K562 (cell line): Measurements from ENCODE around the gene STX1B. TPM values are rescaled to one million over a fixed set of nuclear protein-coding genes. Genes with fewer than 3 reads are reported as not detected.

Source experiments
- ATAC-seq: fragments of 200-7000 bp; cut with Tn5 transposase; 3 replicates; pipeline ENCODE4 v1.9.1; 2020; ENCODE audit warnings: moderate library complexity
- BruUV-seq: library from RNA; stranded (reverse); fragments of 400-500 nt; replicated peaks from 2 replicates; lab custom pipeline; 2021; lab: Mats Ljungman, UMichigan
- CTCF ChIA-PET: fragments of 300-600 bp; formaldehyde crosslinking; extraction: SDS; loops from one replicate; lab custom pipeline; 2021; ENCODE audit warnings: low intra/inter-chr PET ratio; lab: Yijun Ruan, JAX
- POLR2A ChIA-PET: fragments of 300-600, 350-650 bp; sonication (Branson Sonifier 250); formaldehyde crosslinking; extraction: SDS; loops from one replicate; lab custom pipeline; 2021; ENCODE audit warnings: antibody characterized with exemption, inconsistent platforms; lab: Yijun Ruan, JAX
- DNase-seq, 4 experiments: peaks; one replicate each; pipeline versions ENCODE4 v3.0.0 to v3.0.0-alpha.2; 2011 to 2018; ENCODE audit warnings: low spot score in 3 of 4, mixed read lengths in 3 of 4; ENCODE audit errors: extremely low read depth in 1 of 4
- FAIRE-seq: peaks from 2 replicates; lab custom pipeline; 2011; peaks lifted over from hg19 to GRCh38; lab: Jason Lieb, UNC
- H2AFZ ChIP-seq: 2 replicates; pipeline ENCODE4 v1.6.0; 2011; ENCODE audit warnings: low read depth, low read length, control low read depth, inconsistent platforms
- H3K27ac ChIP-seq: fragments of 200-600 bp; 3 replicates; pipeline ENCODE4 v1.8.0; 2011; ENCODE audit warnings: low read depth, mild to moderate bottlenecking, control low read depth, inconsistent platforms, low read length, moderate library complexity, mixed read lengths; ENCODE audit errors: extremely low read depth
- H3K27me3 ChIP-seq, 2 experiments: fragments of 300-600 bp in 1 of 2; 2 replicates in 1 of 2; 3 replicates in 1 of 2; pipeline versions ENCODE4 v1.6.0 to v1.8.0; 2011; ENCODE audit warnings: inconsistent platforms in 2 of 2, low read length in 2 of 2, mild to moderate bottlenecking in 1 of 2, mixed read lengths in 1 of 2, moderate library complexity in 1 of 2; ENCODE audit not compliant: control insufficient read depth in 2 of 2, insufficient read depth in 2 of 2
- H3K36me3 ChIP-seq: fragments of 300-600 bp; 3 replicates; pipeline ENCODE4 v1.8.0; 2011; ENCODE audit warnings: mild to moderate bottlenecking, low read length, inconsistent platforms; ENCODE audit not compliant: control insufficient read depth, insufficient read depth
- H3K4me1 ChIP-seq, 2 experiments: fragments of 200-600 bp in 1 of 2; replicated peaks in 1 of 2; 2 replicates in 1 of 2; 3 replicates in 1 of 2; pipeline versions ENCODE4 v1.5.1 to v1.8.0; 2011; ENCODE audit warnings: inconsistent platforms in 2 of 2, low read length in 2 of 2, mild to moderate bottlenecking in 1 of 2, mixed read lengths in 1 of 2, moderate library complexity in 1 of 2; ENCODE audit not compliant: control insufficient read depth in 2 of 2, insufficient read depth in 2 of 2
- H3K4me2 ChIP-seq: 2 replicates; pipeline ENCODE4 v1.6.1; 2011; ENCODE audit warnings: low read length, control low read depth, inconsistent platforms, mixed read lengths; ENCODE audit not compliant: insufficient read depth
- H3K4me3 ChIP-seq: fragments of 200-600 bp; sonication (generic), shearing (Covaris generic); 2 replicates; pipeline ENCODE4 v1.5.1; 2016; ENCODE audit warnings: control low read depth, inconsistent platforms
- H3K79me2 ChIP-seq: fragments of 200-600 bp; 3 replicates; pipeline ENCODE4 v1.8.0; 2011; ENCODE audit warnings: low read length, inconsistent platforms; ENCODE audit not compliant: control insufficient read depth, insufficient read depth
- H3K9ac ChIP-seq, 2 experiments: 2 replicates each; pipeline versions ENCODE4 v1.6.0 to v1.6.1; 2011; ENCODE audit warnings: low read depth in 2 of 2, low read length in 2 of 2, control low read depth in 1 of 2, inconsistent platforms in 1 of 2, mild to moderate bottlenecking in 1 of 2, mixed read lengths in 1 of 2; ENCODE audit not compliant: insufficient read depth in 1 of 2
- H3K9me1 ChIP-seq: one replicate; pipeline ENCODE4 v1.6.0; 2011; ENCODE audit warnings: inconsistent platforms, mild to moderate bottlenecking, low read length, moderate library complexity; ENCODE audit not compliant: control insufficient read depth, insufficient read depth
- H3K9me3 ChIP-seq: replicated peaks from 2 replicates; pipeline ENCODE4 v1.5.1; 2011; ENCODE audit warnings: low read depth, low read length, inconsistent platforms; ENCODE audit not compliant: control insufficient read depth, insufficient read depth
- H4K20me1 ChIP-seq: replicated peaks from 2 replicates; pipeline ENCODE4 v1.6.1; 2011; ENCODE audit warnings: low read length, inconsistent platforms, mixed read lengths; ENCODE audit not compliant: control insufficient read depth, insufficient read depth
- ERF ChIP-seq: fragments of 450-650 bp; formaldehyde crosslinking; IDR thresholded peaks from 2 replicates; pipeline ENCODE4 v1.4.0; 2020; ENCODE audit warnings: mild to moderate bottlenecking, mixed read lengths
- L3MBTL2 ChIP-seq: fragments of 450-650 bp; IDR thresholded peaks from 2 replicates; pipeline ENCODE4 v1.6.1; 2016; ENCODE audit warnings: mild to moderate bottlenecking, moderate library complexity
- MTA3 ChIP-seq: fragments of 450-650 bp; formaldehyde crosslinking; IDR thresholded peaks from 2 replicates; pipeline ENCODE4 v1.6.1; 2017; ENCODE audit warnings: mild to moderate bottlenecking, borderline replicate concordance
- PHB ChIP-seq: fragments of 250-450 bp; sonication (Bioruptor Pico); IDR thresholded peaks from 2 replicates; pipeline ENCODE4 v1.5.0; 2021
- PHTF2 ChIP-seq: fragments of 250-450 bp; sonication (Bioruptor Pico); IDR thresholded peaks from 2 replicates; pipeline ENCODE4 v1.5.0; 2021; ENCODE audit warnings: mild to moderate bottlenecking
- PTTG1 ChIP-seq: fragments of 450-650 bp; IDR thresholded peaks from 2 replicates; pipeline ENCODE4 v1.6.1; 2016; ENCODE audit warnings: low read depth, mild to moderate bottlenecking, missing genetic modification characterization, missing compliant biosample characterization
- TEAD1 ChIP-seq, 2 experiments: fragments of 450-650 bp in 1 of 2; sonication (generic) in 1 of 2; formaldehyde crosslinking; IDR thresholded peaks; 2 replicates each; pipeline versions ENCODE4 v1.4.0 to v1.8.0; 2020 to 2022; ENCODE audit warnings: mild to moderate bottlenecking in 2 of 2, missing genetic modification reagents in 1 of 2
- WGBS: fragments of 100-300 bp; shearing (Covaris generic); methylation state at CpG from one replicate; pipeline ENCODE4 v1.1.6; 2016; ENCODE audit warnings: low coverage, mixed read lengths; ENCODE audit not compliant: insufficient coverage; ENCODE audit errors: missing lambda C conversion rate; 5-methylcytosine and 5-hydroxymethylcytosine counted together
- in situ Hi-C: fragments of 300-500 bp; cut with MboI; formaldehyde crosslinking; loops from 4 replicates; pipeline ENCODE4 v1.15.0; 2018; ENCODE audit warnings: inconsistent platforms, mixed read lengths
- intact Hi-C: fragments of 100-400 bp; cut with micrococcal nuclease; formaldehyde crosslinking; loops from 2 replicates; pipeline ENCODE4 v1.14.2; 2022
- polyA plus RNA-seq, 8 experiments: library from polyadenylated mRNA; depleted of rRNA in 4 of 8; stranded (reverse) in 5 of 8; unstranded in 3 of 8; fragments of >200 nt; fragmentation: Nextera tagmentation in 2 of 8; fragmentation: Illumina TruSeq in 1 of 8; extraction: Ambion mirVana in 2 of 8; extraction: Trizol in 1 of 8; gene quantifications; 2 replicates each; pipeline versions ENCODE4 v1.2.1 to v1.2.3, GENCODE V29; 2011 to 2014; ENCODE audit warnings: inconsistent platforms in 1 of 8, missing spikeins in 1 of 8
- total RNA-seq, 7 experiments: library from RNA; depleted of rRNA in 6 of 7; stranded (reverse); fragments of >200 nt in 6 of 7; fragmentation: Illumina TruSeq in 2 of 7; extraction: Trizol in 2 of 7; gene quantifications; 2 replicates each; pipeline versions ENCODE4 v1.2.1 to v1.2.3, GENCODE V29; 2011 to 2021; ENCODE audit warnings: low replicate concordance in 1 of 7
- TF ChIP-seq, protein P1 (sequence below): sonication (generic); formaldehyde crosslinking; IDR thresholded peaks from 2 replicates; pipeline ENCODE4 v1.8.0; 2022; ENCODE audit warnings: mild to moderate bottlenecking, missing genetic modification reagents, borderline replicate concordance
- TF ChIP-seq, protein P2 (sequence below), 2 experiments: IDR thresholded peaks; 2 replicates each; pipeline ENCODE4 v1.6.1; 2011; ENCODE audit warnings: borderline replicate concordance in 1 of 2, control low read depth in 1 of 2, low read depth in 1 of 2, low read length in 1 of 2, mild to moderate bottlenecking in 1 of 2, mixed read lengths in 1 of 2, moderate library complexity in 1 of 2; ENCODE audit not compliant: insufficient read depth in 1 of 2, insufficient read length in 1 of 2, poor library complexity in 1 of 2, severe bottlenecking in 1 of 2; ENCODE audit errors: extremely low read depth in 1 of 2
- TF ChIP-seq, protein P3 (sequence below): fragments of 450-650 bp; IDR thresholded peaks from 2 replicates; pipeline ENCODE4 v1.6.1; 2017; ENCODE audit warnings: mild to moderate bottlenecking, moderate library complexity
- TF ChIP-seq, protein P4 (sequence below), 2 experiments: fragments of 450-650 bp in 1 of 2; sonication (generic) in 1 of 2; formaldehyde crosslinking; conservative IDR thresholded peaks; 2 replicates each; pipeline versions ENCODE4 v1.4.0 to v1.8.1; 2020 to 2022; ENCODE audit warnings: mild to moderate bottlenecking in 1 of 2, missing genetic modification reagents in 1 of 2

STX1B gene
- total and polyA plus RNA-seq, 9 of the 15 experiments (the other 6 are each of a cell fraction or from before 2014, with no cell fraction given), result 0.07 to 2.5 (median 0.86) TPM

DNA sequence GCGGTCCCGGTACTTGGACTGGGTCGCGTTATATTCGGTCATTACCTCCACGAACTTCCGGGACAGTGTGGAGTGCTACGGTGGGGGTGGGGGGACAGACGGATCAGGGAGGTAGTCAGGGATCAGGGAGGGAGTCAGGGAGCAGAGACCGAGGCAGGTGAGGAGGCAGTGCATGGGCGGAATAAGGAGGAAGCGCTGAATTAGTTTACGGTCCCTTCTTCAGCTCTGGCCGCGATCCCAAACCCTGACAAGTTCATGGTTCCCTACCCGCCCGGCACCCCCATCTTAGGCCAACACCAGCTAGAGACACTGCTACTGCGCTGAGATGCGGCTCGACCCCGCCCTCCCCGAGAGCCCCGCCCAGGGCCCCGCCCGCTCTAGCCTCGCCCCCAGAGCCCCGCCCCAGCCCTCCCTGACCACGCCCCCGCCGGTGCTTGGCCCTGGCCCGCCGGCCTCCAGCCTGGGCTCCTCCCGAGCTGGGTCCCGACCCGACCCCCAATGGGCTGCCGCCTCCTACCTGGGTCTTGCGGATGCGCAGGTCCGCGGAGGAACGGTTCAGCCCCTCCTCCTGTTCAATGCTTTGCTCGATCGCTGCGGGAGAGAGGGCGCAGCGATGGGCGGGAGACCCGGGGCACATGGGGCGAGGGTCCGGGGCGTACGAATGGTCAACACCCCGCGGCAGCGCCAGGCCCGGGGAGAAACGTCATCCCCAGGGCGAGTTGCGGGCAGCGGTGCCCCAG, 13.3 kb downstream of the STX1B start:
- WGBS, result 6% methylated on average over 40 of the region's 60 CpGs
- H3K4me2 ChIP-seq, result peak overlapping the region; percentile 99
- H3K36me3 ChIP-seq, result no peaks in the 10 kb centered on the region
- FAIRE-seq (no peak), DNase-seq (peak; percentile 89 to 99 (median 98)), ATAC-seq (peak; percentile 93)
- peak overlapping the region; percentile 91 for H3K27ac ChIP-seq
- H3K4me3 ChIP-seq, result peak overlapping the region; percentile 69
- peak overlapping the region; percentile 97 for H2AFZ ChIP-seq
- H4K20me1 ChIP-seq, result no peaks in the 10 kb centered on the region
- no peaks in the 10 kb centered on the region for H3K9me1 ChIP-seq
- peaks cover 48 to 50% of the 10 kb centered on the region in 2 experiments for H3K4me1 ChIP-seq
- ChIA-PET CTCF (no interaction called here), POLR2A (interaction anchor here (0.5 to 1.6 kb wide), 8 partner anchors 26 to 943 kb away, joined by 3 to 7 read pairs (median 3); partner anchors contain the start of genes ZNF646 and ZNF668)
- H3K9ac ChIP-seq, result peak overlapping the region; percentile 81 to 91
- peaks cover 3% of the 10 kb centered on the region; the same call in 2 of the 3 replicates for H3K79me2 ChIP-seq
- BruUV-seq, result no TSS peak
- intact Hi-C loops, result no loop called here
- no peaks in the 10 kb centered on the region for H3K9me3 ChIP-seq
- no peaks in the 10 kb centered on the region for H3K27me3 ChIP-seq
- in situ Hi-C loops, result loop anchor here (10.0 to 25.0 kb wide), 2 partner anchors 318 to 440 kb away; partner anchors contain the start of genes COX6A2 and ZNF843
- TF ChIP-seq PHB (CRISPR knock-in tag) (no peak), L3MBTL2 (no peak), MTA3 (no peak), TEAD1 (CRISPR knock-in tag; IDR thresholded peaks at IDR 0.05) (0 out of 4 replicates have a peak, but pooled peaks of 1 of the 2 experiments have one; percentile 9), PTTG1 (tag) (no peak), ERF (CRISPR knock-in tag) (no peak), PHTF2 (CRISPR knock-in tag) (no peak)
- TF ChIP-seq, protein P1, sequence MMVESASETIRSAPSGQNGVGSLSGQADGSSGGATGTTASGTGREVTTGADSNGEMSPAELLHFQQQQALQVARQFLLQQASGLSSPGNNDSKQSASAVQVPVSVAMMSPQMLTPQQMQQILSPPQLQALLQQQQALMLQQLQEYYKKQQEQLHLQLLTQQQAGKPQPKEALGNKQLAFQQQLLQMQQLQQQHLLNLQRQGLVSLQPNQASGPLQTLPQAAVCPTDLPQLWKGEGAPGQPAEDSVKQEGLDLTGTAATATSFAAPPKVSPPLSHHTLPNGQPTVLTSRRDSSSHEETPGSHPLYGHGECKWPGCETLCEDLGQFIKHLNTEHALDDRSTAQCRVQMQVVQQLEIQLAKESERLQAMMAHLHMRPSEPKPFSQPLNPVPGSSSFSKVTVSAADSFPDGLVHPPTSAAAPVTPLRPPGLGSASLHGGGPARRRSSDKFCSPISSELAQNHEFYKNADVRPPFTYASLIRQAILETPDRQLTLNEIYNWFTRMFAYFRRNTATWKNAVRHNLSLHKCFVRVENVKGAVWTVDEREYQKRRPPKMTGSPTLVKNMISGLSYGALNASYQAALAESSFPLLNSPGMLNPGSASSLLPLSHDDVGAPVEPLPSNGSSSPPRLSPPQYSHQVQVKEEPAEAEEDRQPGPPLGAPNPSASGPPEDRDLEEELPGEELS (CRISPR knock-in tag), result no peak
- TF ChIP-seq, protein P2, sequence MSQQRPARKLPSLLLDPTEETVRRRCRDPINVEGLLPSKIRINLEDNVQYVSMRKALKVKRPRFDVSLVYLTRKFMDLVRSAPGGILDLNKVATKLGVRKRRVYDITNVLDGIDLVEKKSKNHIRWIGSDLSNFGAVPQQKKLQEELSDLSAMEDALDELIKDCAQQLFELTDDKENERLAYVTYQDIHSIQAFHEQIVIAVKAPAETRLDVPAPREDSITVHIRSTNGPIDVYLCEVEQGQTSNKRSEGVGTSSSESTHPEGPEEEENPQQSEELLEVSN (IDR thresholded peaks at IDR 0.05; ENCODE audit: borderline replicate concordance in 1 of 2, extremely low read depth in 1 of 2, insufficient read depth in 1 of 2, insufficient read length in 1 of 2, low read depth in 1 of 2, low read length in 1 of 2, poor library complexity in 1 of 2, severe bottlenecking in 1 of 2), result peak; percentile 15 to 41
- TF ChIP-seq, protein P3, sequence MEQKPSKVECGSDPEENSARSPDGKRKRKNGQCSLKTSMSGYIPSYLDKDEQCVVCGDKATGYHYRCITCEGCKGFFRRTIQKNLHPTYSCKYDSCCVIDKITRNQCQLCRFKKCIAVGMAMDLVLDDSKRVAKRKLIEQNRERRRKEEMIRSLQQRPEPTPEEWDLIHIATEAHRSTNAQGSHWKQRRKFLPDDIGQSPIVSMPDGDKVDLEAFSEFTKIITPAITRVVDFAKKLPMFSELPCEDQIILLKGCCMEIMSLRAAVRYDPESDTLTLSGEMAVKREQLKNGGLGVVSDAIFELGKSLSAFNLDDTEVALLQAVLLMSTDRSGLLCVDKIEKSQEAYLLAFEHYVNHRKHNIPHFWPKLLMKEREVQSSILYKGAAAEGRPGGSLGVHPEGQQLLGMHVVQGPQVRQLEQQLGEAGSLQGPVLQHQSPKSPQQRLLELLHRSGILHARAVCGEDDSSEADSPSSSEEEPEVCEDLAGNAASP, result no peak
- TF ChIP-seq, protein P4, sequence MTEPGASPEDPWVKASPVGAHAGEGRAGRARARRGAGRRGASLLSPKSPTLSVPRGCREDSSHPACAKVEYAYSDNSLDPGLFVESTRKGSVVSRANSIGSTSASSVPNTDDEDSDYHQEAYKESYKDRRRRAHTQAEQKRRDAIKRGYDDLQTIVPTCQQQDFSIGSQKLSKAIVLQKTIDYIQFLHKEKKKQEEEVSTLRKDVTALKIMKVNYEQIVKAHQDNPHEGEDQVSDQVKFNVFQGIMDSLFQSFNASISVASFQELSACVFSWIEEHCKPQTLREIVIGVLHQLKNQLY (CRISPR knock-in tag; conservative IDR thresholded peaks at IDR 0.05), result no peak
